GM23338 (cell line): Measurements from ENCODE around the gene CDH9. TPM values are rescaled to one million over a fixed set of nuclear protein-coding genes. Genes with fewer than 3 reads are reported as not detected.

Source experiments
- ATAC-seq: fragments of 200-7000 bp; cut with Tn5 transposase; 3 replicates; pipeline ENCODE4 v1.9.1; 2020
- DNase-seq: peaks from one replicate; pipeline ENCODE4 v3.0.0-alpha.2; 2015; ENCODE audit warnings: low spot score
- H2AFZ ChIP-seq: fragments of 200-600 bp; sonication (generic); 2 replicates; pipeline ENCODE4 v1.8.0; 2016; ENCODE audit warnings: antibody characterized with exemption, mild to moderate bottlenecking, moderate library complexity
- H3F3A ChIP-seq: fragments of 200-600 bp; sonication (generic); replicated peaks from 2 replicates; pipeline ENCODE4 v1.8.0; 2017; ENCODE audit warnings: antibody characterized with exemption, mixed run types, low read depth
- H3K27ac ChIP-seq: fragments of 200-600 bp; sonication (generic); 2 replicates; pipeline ENCODE4 v1.6.1; 2016; ENCODE audit warnings: low read depth
- H3K27me3 ChIP-seq: fragments of 200-600 bp; sonication (generic); 2 replicates; pipeline ENCODE4 v1.8.0; 2016; ENCODE audit warnings: mild to moderate bottlenecking, mixed run types, moderate library complexity; ENCODE audit not compliant: insufficient read depth
- H3K36me3 ChIP-seq: fragments of 200-600 bp; sonication (generic); 2 replicates; pipeline ENCODE4 v1.8.0; 2016; ENCODE audit warnings: mild to moderate bottlenecking; ENCODE audit not compliant: insufficient read depth
- H3K4me1 ChIP-seq: fragments of 200-600 bp; sonication (generic); 2 replicates; pipeline ENCODE4 v1.8.0; 2016; ENCODE audit warnings: mild to moderate bottlenecking, moderate library complexity; ENCODE audit not compliant: insufficient read depth
- H3K4me2 ChIP-seq: fragments of 200-600 bp; sonication (generic); 2 replicates; pipeline ENCODE4 v1.7.1; 2017; ENCODE audit warnings: mixed run types
- H3K4me3 ChIP-seq: fragments of 200-600 bp; sonication (generic); 2 replicates; pipeline ENCODE4 v1.6.1; 2016; ENCODE audit warnings: mixed run types
- H3K79me2 ChIP-seq: fragments of 200-600 bp; sonication (generic); replicated peaks from 2 replicates; pipeline ENCODE4 v1.8.0; 2017; ENCODE audit warnings: mild to moderate bottlenecking; ENCODE audit not compliant: insufficient read depth
- H3K9me2 ChIP-seq: fragments of 200-600 bp; sonication (generic); 2 replicates; pipeline ENCODE4 v1.8.0; 2017; ENCODE audit not compliant: insufficient read depth
- H4K20me1 ChIP-seq: fragments of 200-600 bp; sonication (generic); replicated peaks from 2 replicates; pipeline ENCODE4 v1.8.0; 2017; ENCODE audit warnings: mild to moderate bottlenecking; ENCODE audit not compliant: insufficient read depth
- H3K27ac Mint-ChIP-seq: 2 replicates; pipeline ENCODE4 v1.8.0; 2020; ENCODE audit warnings: inconsistent platforms, mild to moderate bottlenecking, moderate library complexity, mixed read lengths
- H3K27me3 Mint-ChIP-seq: 3 replicates; pipeline ENCODE4 v1.8.0; 2022; ENCODE audit warnings: low read depth, mild to moderate bottlenecking, moderate library complexity, mixed read lengths, inconsistent platforms; ENCODE audit not compliant: insufficient read depth, poor library complexity
- H3K36me3 Mint-ChIP-seq: 3 replicates; pipeline ENCODE4 v1.8.0; 2021; ENCODE audit warnings: low read depth, mild to moderate bottlenecking, inconsistent platforms, moderate library complexity, mixed read lengths
- H3K4me1 Mint-ChIP-seq: 3 replicates; pipeline ENCODE4 v1.8.0; 2020; ENCODE audit warnings: mild to moderate bottlenecking, inconsistent platforms, mixed read lengths
- H3K4me3 Mint-ChIP-seq: 3 replicates; pipeline ENCODE4 v1.8.0; 2021; ENCODE audit warnings: moderate library complexity, mild to moderate bottlenecking, inconsistent platforms, mixed read lengths
- H3K9me3 Mint-ChIP-seq: 3 replicates; pipeline ENCODE4 v1.8.0; 2020; ENCODE audit warnings: moderate library complexity, mild to moderate bottlenecking, inconsistent platforms, mixed read lengths
- EZH2 ChIP-seq: fragments of 200-600 bp; sonication (generic); IDR thresholded peaks from one replicate; pipeline ENCODE4 v1.8.0; 2017; ENCODE audit warnings: antibody characterized with exemption, mild to moderate bottlenecking, low read depth; ENCODE audit not compliant: unreplicated experiment
- EZH2phosphoT487 ChIP-seq: fragments of 200-600 bp; sonication (generic); IDR thresholded peaks from one replicate; pipeline ENCODE4 v1.8.1; 2018; ENCODE audit warnings: antibody characterized with exemption; ENCODE audit not compliant: unreplicated experiment
- JUNB ChIP-seq: IDR thresholded peaks from one replicate; pipeline ENCODE4 v1.6.1; 2016; ENCODE audit warnings: antibody characterized with exemption; ENCODE audit not compliant: unreplicated experiment
- POLR2AphosphoS5 ChIP-seq: IDR thresholded peaks from 2 replicates; pipeline ENCODE4 v1.6.1; 2016; ENCODE audit warnings: antibody characterized with exemption, low read depth
- STAT1 ChIP-seq: IDR thresholded peaks from one replicate; pipeline ENCODE4 v1.6.1; 2016; ENCODE audit warnings: antibody characterized with exemption; ENCODE audit not compliant: unreplicated experiment
- ZNF114 ChIP-seq: fragments of 250-450 bp; sonication (Bioruptor Pico); IDR thresholded peaks from 2 replicates; pipeline ENCODE4 v1.5.0; 2020; ENCODE audit warnings: mild to moderate bottlenecking, moderate library complexity
- ZNF462 ChIP-seq: fragments of 250-450 bp; sonication (Bioruptor Pico); IDR thresholded peaks from 2 replicates; pipeline ENCODE4 v1.5.0; 2020; ENCODE audit warnings: mild to moderate bottlenecking, moderate library complexity
- polyA plus RNA-seq: library from polyadenylated mRNA; unstranded; fragments of >200 nt; fragmentation: Nextera tagmentation; extraction: Ambion mirVana; gene quantifications from 2 replicates; pipeline ENCODE4 v1.2.1, GENCODE V29; 2016
- total RNA-seq: library from RNA; depleted of rRNA; stranded (reverse); fragments of >200 nt; shearing (Covaris generic); gene quantifications from 2 replicates; pipeline ENCODE4 v1.2.3, GENCODE V29; 2014
- TF ChIP-seq, protein P1 (sequence below): IDR thresholded peaks from one replicate; pipeline ENCODE4 v1.6.1; 2018; ENCODE audit warnings: antibody characterized with exemption; ENCODE audit not compliant: unreplicated experiment
- TF ChIP-seq, protein P2 (sequence below): IDR thresholded peaks from 2 replicates; pipeline ENCODE4 v1.6.1; 2016; ENCODE audit warnings: antibody characterized with exemption

The CDH9 gene
- total and polyA plus RNA-seq, 2 experiments from 2014 or later, result 0.26 to 0.31 TPM

GRCh38 chr5:27011274-27011673 lies 27.1 kb downstream of the CDH9 start:
- no peaks in the 10 kb centered on the region for H3K9me2 ChIP-seq
- Mint-ChIP-seq H3K27me3 (peaks cover 2% of the 10 kb centered on the region), H3K27ac (no peak overlapping the region), H3K4me1 (no peaks in the 10 kb centered on the region), H3K9me3 (no peaks in the 10 kb centered on the region), H3K4me3 (no peak overlapping the region), H3K36me3 (no peaks in the 10 kb centered on the region)
- ATAC-seq (no peak), DNase-seq (no peak)
- H4K20me1 ChIP-seq, result no peaks in the 10 kb centered on the region
- H3K27ac ChIP-seq, result no peak overlapping the region
- no peaks in the 10 kb centered on the region for H3K36me3 ChIP-seq
- H3F3A ChIP-seq, result no peaks in the 10 kb centered on the region
- H2AFZ ChIP-seq, result 0 out of 2 replicates have a peak overlapping the region, but pooled peaks have one; percentile 14
- H3K4me1 ChIP-seq, result no peaks in the 10 kb centered on the region
- H3K27me3 ChIP-seq, result no peaks in the 10 kb centered on the region
- H3K4me3 ChIP-seq, result no peak overlapping the region
- H3K4me2 ChIP-seq, result no peak overlapping the region
- H3K79me2 ChIP-seq, result no peaks in the 10 kb centered on the region
- TF ChIP-seq, protein P1, sequence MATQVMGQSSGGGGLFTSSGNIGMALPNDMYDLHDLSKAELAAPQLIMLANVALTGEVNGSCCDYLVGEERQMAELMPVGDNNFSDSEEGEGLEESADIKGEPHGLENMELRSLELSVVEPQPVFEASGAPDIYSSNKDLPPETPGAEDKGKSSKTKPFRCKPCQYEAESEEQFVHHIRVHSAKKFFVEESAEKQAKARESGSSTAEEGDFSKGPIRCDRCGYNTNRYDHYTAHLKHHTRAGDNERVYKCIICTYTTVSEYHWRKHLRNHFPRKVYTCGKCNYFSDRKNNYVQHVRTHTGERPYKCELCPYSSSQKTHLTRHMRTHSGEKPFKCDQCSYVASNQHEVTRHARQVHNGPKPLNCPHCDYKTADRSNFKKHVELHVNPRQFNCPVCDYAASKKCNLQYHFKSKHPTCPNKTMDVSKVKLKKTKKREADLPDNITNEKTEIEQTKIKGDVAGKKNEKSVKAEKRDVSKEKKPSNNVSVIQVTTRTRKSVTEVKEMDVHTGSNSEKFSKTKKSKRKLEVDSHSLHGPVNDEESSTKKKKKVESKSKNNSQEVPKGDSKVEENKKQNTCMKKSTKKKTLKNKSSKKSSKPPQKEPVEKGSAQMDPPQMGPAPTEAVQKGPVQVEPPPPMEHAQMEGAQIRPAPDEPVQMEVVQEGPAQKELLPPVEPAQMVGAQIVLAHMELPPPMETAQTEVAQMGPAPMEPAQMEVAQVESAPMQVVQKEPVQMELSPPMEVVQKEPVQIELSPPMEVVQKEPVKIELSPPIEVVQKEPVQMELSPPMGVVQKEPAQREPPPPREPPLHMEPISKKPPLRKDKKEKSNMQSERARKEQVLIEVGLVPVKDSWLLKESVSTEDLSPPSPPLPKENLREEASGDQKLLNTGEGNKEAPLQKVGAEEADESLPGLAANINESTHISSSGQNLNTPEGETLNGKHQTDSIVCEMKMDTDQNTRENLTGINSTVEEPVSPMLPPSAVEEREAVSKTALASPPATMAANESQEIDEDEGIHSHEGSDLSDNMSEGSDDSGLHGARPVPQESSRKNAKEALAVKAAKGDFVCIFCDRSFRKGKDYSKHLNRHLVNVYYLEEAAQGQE, result no peak
- no peak for TF ChIP-seq EZH2
- TF ChIP-seq ZNF114, result no peak
- no peak for TF ChIP-seq ZNF462 (CRISPR knock-in tag)
- no peak for TF ChIP-seq JUNB
- no peak for TF ChIP-seq STAT1
- TF ChIP-seq, protein P2, sequence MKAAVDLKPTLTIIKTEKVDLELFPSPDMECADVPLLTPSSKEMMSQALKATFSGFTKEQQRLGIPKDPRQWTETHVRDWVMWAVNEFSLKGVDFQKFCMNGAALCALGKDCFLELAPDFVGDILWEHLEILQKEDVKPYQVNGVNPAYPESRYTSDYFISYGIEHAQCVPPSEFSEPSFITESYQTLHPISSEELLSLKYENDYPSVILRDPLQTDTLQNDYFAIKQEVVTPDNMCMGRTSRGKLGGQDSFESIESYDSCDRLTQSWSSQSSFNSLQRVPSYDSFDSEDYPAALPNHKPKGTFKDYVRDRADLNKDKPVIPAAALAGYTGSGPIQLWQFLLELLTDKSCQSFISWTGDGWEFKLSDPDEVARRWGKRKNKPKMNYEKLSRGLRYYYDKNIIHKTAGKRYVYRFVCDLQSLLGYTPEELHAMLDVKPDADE, result no peak
- no peak for TF ChIP-seq POLR2AphosphoS5
- TF ChIP-seq EZH2phosphoT487, result no peak
